Neutrophil (primary cell): ENCODE data around the gene ABCF3.

Source experiments
- H3K27ac ChIP-seq: fragments of 200-600 bp; sonication (generic); 2 replicates; pipeline ENCODE4 v1.5.1; 2016; ENCODE audit warnings: mild to moderate bottlenecking, moderate library complexity
- H3K27me3 ChIP-seq: fragments of 200-600 bp; sonication (generic); 2 replicates; pipeline ENCODE4 v1.6.0; 2016; ENCODE audit warnings: mild to moderate bottlenecking
- H3K36me3 ChIP-seq: fragments of 200-600 bp; sonication (generic); 2 replicates; pipeline ENCODE4 v1.5.1; 2017
- H3K4me1 ChIP-seq, 2 experiments: fragments of 200-600 bp in 1 of 2; sonication (generic) in 1 of 2; 1 replicate in 1 of 2; 2 replicates in 1 of 2; pipeline versions ENCODE4 v1.5.1 to v1.6.1; 2013 to 2016; ENCODE audit warnings: low read depth in 1 of 2, low read length in 1 of 2, mild to moderate bottlenecking in 1 of 2, moderate library complexity in 1 of 2; ENCODE audit not compliant: control insufficient read depth in 1 of 2, insufficient read depth in 1 of 2
- H3K4me3 ChIP-seq, 2 experiments: fragments of 200-600 bp in 1 of 2; sonication (generic) in 1 of 2; 1 replicate in 1 of 2; 2 replicates in 1 of 2; pipeline ENCODE4 v1.5.1; 2013 to 2016; ENCODE audit warnings: low read depth in 1 of 2, low read length in 1 of 2, mild to moderate bottlenecking in 1 of 2, moderate library complexity in 1 of 2
- H3K9me3 ChIP-seq: fragments of 200-600 bp; sonication (generic); 2 replicates; pipeline ENCODE4 v1.5.1; 2016
- TF ChIP-seq, protein P1 (sequence below): fragments of 200-600 bp; sonication (generic); IDR thresholded peaks from 2 replicates; pipeline ENCODE4 v1.5.1; 2016; ENCODE audit warnings: antibody characterized with exemption

ABCF3 gene

DNA sequence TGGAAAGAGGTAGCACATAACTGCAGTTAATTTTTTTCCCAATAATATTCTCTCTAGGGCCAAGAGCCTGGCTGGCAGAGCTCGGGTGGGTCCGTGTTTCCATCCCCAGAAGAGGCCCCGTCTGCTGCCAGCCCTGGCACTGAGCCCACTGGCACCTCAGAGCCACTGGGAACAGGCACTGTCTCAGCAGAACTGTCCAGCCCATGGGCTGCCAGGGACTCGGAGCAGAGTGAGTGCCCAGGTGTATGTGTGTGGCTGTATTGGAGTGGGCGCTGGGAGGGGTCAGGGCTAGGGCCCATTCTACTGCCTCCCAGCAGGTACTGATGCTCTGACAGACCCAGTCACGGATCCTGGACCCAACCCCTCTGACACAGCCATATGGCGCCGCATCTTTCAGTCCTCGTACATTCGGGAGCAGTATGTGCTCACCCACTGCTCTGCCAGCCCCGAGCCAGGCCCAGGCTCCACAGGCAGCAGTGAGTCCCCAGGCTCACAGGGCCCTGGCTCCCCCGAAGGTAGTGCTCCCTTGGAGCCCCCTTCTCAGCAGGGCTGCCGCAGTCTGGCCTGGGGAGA, 52.3 kb downstream of the ABCF3 start:
- H3K4me1 ChIP-seq = no peaks in the 10 kb centered on the region
- H3K27ac ChIP-seq = no peak overlapping the region
- H3K9me3 ChIP-seq = no peaks in the 10 kb centered on the region
- H3K27me3 ChIP-seq = peaks cover 37% of the 10 kb centered on the region
- H3K36me3 ChIP-seq = peaks cover 16% of the 10 kb centered on the region
- no peak overlapping the region for H3K4me3 ChIP-seq
- TF ChIP-seq, protein P1, sequence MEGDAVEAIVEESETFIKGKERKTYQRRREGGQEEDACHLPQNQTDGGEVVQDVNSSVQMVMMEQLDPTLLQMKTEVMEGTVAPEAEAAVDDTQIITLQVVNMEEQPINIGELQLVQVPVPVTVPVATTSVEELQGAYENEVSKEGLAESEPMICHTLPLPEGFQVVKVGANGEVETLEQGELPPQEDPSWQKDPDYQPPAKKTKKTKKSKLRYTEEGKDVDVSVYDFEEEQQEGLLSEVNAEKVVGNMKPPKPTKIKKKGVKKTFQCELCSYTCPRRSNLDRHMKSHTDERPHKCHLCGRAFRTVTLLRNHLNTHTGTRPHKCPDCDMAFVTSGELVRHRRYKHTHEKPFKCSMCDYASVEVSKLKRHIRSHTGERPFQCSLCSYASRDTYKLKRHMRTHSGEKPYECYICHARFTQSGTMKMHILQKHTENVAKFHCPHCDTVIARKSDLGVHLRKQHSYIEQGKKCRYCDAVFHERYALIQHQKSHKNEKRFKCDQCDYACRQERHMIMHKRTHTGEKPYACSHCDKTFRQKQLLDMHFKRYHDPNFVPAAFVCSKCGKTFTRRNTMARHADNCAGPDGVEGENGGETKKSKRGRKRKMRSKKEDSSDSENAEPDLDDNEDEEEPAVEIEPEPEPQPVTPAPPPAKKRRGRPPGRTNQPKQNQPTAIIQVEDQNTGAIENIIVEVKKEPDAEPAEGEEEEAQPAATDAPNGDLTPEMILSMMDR = no peak

DNA sequence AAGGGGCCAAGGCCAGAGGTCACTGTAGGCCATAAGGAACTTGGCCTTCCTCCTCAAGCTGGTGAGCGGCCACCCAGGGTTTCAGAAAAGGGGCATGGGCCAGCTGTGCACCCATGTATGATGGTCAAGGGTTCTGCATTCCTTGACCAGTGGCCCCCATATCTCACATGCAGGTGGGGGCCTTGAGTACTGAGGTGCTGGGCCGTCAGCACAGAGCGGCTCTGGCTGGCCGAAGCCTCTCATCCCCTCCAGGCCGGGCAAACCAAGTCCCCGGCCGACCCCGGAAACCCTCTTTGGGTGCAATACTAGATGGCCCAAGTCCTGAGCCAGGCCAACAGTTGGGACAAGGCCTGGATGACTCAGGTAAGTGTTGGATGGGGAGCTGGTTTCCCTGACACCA, 53.2 kb downstream of the ABCF3 start:
- H3K4me1 ChIP-seq = no peaks in the 10 kb centered on the region
- TF ChIP-seq, protein P1 = no peak
- no peak overlapping the region for H3K4me3 ChIP-seq
- peaks cover 28% of the 10 kb centered on the region for H3K27me3 ChIP-seq
- no peaks in the 10 kb centered on the region for H3K9me3 ChIP-seq
- peaks cover 25% of the 10 kb centered on the region for H3K36me3 ChIP-seq
- no peak overlapping the region for H3K27ac ChIP-seq

DNA sequence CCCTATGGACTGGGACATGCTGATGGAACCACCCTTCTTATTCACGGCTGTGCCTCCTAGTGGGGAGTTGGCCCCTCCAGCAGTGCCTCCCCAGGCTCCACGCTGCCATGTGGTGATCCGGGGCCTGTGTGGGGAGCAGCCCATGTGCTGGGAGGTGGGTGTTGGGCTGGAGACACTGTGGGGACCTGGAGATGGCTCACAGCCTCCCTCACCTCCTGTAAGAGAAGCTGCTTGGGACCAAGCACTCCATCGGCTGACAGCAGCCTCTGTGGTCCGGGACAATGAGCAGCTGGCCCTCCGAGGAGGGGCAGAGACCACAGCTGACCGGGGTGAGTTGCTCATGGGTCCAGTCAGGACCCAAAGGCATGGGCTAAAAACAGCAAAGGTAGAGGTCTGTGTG, 53.7 kb downstream of the ABCF3 start:
- H3K4me3 ChIP-seq = no peak overlapping the region
- no peak overlapping the region for H3K27ac ChIP-seq
- peaks cover 23% of the 10 kb centered on the region for H3K27me3 ChIP-seq
- TF ChIP-seq, protein P1 = no peak
- H3K9me3 ChIP-seq = no peaks in the 10 kb centered on the region
- peaks cover 30% of the 10 kb centered on the region for H3K36me3 ChIP-seq
- H3K4me1 ChIP-seq = no peaks in the 10 kb centered on the region

DNA sequence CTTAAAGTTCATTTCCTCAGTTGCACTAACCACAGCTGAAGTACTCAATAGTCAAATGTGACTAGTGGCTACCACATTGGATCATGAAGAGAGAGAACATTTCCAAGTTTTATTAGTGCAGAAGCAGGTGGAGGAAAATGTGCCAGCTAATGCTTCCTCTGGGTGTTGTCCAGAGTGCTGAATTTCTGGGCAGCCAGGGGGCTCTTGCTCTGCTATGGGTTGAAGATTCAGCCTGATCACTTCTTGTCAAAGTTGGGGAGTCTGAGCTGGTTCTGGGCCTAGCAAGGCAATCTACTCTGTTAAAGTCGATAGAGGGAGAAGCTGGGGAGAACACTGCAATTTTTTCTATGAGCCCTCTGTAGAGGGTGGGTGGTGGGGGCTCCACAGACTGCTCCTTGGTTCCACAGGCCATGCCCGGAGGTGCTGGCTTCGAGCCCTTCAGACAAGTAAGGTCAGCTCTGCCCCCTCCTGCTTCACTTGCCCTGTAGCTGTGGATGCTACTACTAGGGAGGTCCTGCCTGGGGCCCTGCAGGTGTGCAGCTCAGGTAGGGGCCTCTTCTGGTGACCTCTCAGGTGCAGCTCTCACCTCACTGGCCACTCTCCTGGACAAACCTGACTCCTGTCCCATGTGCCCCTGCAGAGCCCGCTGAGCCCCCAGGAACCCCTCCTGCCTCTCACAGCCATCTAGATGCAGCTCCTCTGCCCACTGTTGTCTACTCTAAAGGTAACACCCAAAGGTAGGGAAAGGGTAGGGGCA, 54.6 kb downstream of the ABCF3 start:
- TF ChIP-seq, protein P1 = no peak
- Histone ChIP-seq H3K36me3 (peaks cover 39% of the 10 kb centered on the region), H3K27me3 (peaks cover 16% of the 10 kb centered on the region), H3K4me1 (no peaks in the 10 kb centered on the region), H3K27ac (no peak overlapping the region), H3K4me3 (no peak overlapping the region), H3K9me3 (no peaks in the 10 kb centered on the region)

DNA sequence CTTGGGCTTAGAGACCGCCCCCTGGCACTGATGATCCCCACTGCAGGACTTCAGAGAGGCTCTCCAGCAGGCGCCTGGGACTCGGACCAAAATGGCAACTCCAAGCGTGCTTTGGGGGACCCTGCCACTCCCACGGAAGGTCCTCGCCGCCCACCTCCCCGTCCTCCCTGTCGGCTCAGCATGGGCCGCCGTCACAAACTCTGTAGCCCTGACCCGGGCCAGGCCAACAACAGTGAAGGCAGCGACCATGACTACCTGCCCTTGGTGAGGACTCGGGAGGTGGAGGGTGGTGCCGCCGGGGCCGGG, 55.1 kb downstream of the ABCF3 start:
- Histone ChIP-seq H3K4me3 (no peak overlapping the region), H3K9me3 (no peaks in the 10 kb centered on the region), H3K4me1 (no peaks in the 10 kb centered on the region), H3K27me3 (peaks cover 16% of the 10 kb centered on the region), H3K27ac (no peak overlapping the region), H3K36me3 (peaks cover 40% of the 10 kb centered on the region)
- TF ChIP-seq, protein P1 = no peak
